ENCODE measurements around the gene RFPL3. TPM values are rescaled to one million over a fixed set of nuclear protein-coding genes. Genes with fewer than 3 reads are reported as not detected.

RFPL3 gene
- polyA plus RNA-seq, 4 donors: 0.04 TPM; not detected in 3

- DNase-seq (no peak), FAIRE-seq (no peak)
- Histone ChIP-seq H3K4me1 (ENCODE audit: control insufficient read depth in 3 of 3, insufficient read depth in 2 of 3, low read depth in 1 of 3, low read length in 2 of 3) (no peaks in the 10 kb centered on the region), H3K27me3 (ENCODE audit: control insufficient read depth in 3 of 3, insufficient read depth in 3 of 3, low read length in 3 of 3) (no peaks in the 10 kb centered on the region), H3K27ac (ENCODE audit: low read depth in 1 of 3, low read length in 2 of 3) (no peak overlapping the region), H3K36me3 (ENCODE audit: control insufficient read depth in 3 of 3, insufficient read depth in 2 of 3, low read depth in 1 of 3, low read length in 3 of 3) (no peaks in the 10 kb centered on the region), H3K9me3 (ENCODE audit: control insufficient read depth in 2 of 2, insufficient read depth in 1 of 2, low read depth in 1 of 2, low read length in 1 of 2) (no peaks in the 10 kb centered on the region), H3K4me3 (ENCODE audit: low read depth in 1 of 3, low read length in 3 of 3) (no peak overlapping the region)
- WGBS, 3 donors: 83 to 90% (median 89%) methylated on average over 10 of the region's 10 CpGs
These were observed 31.0 kb upstream of the RFPL3 start for GRCh38 chr22:32326647-32327046.

GRCh38 chr22:32327066-32327465 is 30.6 kb upstream of the RFPL3 start:
- no peaks in the 10 kb centered on the region for H3K27me3 ChIP-seq (ENCODE audit: control insufficient read depth in 3 of 3, insufficient read depth in 3 of 3, low read length in 3 of 3)
- DNase-seq (no peak), FAIRE-seq (no peak)
- no peaks in the 10 kb centered on the region for H3K9me3 ChIP-seq (ENCODE audit: control insufficient read depth in 2 of 2, insufficient read depth in 1 of 2, low read depth in 1 of 2, low read length in 1 of 2)
- no peak overlapping the region for H3K27ac ChIP-seq (ENCODE audit: low read depth in 1 of 3, low read length in 2 of 3)
- H3K36me3 ChIP-seq (ENCODE audit: control insufficient read depth in 3 of 3, insufficient read depth in 2 of 3, low read depth in 1 of 3, low read length in 3 of 3): no peaks in the 10 kb centered on the region
- WGBS, 3 donors: 57 to 65% (median 64%) methylated on average over 4 of the region's 4 CpGs
- no peaks in the 10 kb centered on the region for H3K4me1 ChIP-seq (ENCODE audit: control insufficient read depth in 3 of 3, insufficient read depth in 2 of 3, low read depth in 1 of 3, low read length in 2 of 3)
- H3K4me3 ChIP-seq (ENCODE audit: low read depth in 1 of 3, low read length in 3 of 3): no peak overlapping the region

- Histone ChIP-seq H3K4me3 (ENCODE audit: low read depth in 1 of 3, low read length in 3 of 3) (no peak overlapping the region), H3K27ac (ENCODE audit: low read depth in 1 of 3, low read length in 2 of 3) (no peak overlapping the region), H3K27me3 (ENCODE audit: control insufficient read depth in 3 of 3, insufficient read depth in 3 of 3, low read length in 3 of 3) (no peaks in the 10 kb centered on the region), H3K36me3 (ENCODE audit: control insufficient read depth in 3 of 3, insufficient read depth in 2 of 3, low read depth in 1 of 3, low read length in 3 of 3) (no peaks in the 10 kb centered on the region), H3K9me3 (ENCODE audit: control insufficient read depth in 2 of 2, insufficient read depth in 1 of 2, low read depth in 1 of 2, low read length in 1 of 2) (no peaks in the 10 kb centered on the region), H3K4me1 (ENCODE audit: control insufficient read depth in 3 of 3, insufficient read depth in 2 of 3, low read depth in 1 of 3, low read length in 2 of 3) (no peaks in the 10 kb centered on the region)
- 72 to 79% (median 76%) methylated on average over 8 to 10 of the region's 10 CpGs for WGBS, 3 donors
- DNase-seq (no peak), FAIRE-seq (no peak)
These were observed 30.0 kb upstream of the RFPL3 start for GRCh38 chr22:32327596-32328171.

- 78 to 83% (median 82%) methylated on average over 8 of the region's 8 CpGs for WGBS, 3 donors
- no peak for FAIRE-seq
- no peaks in the 10 kb centered on the region for H3K4me1 ChIP-seq (ENCODE audit: control insufficient read depth in 3 of 3, insufficient read depth in 2 of 3, low read depth in 1 of 3, low read length in 2 of 3)
- no peak overlapping the region for H3K27ac ChIP-seq (ENCODE audit: low read depth in 1 of 3, low read length in 2 of 3)
- no peak for DNase-seq
- no peaks in the 10 kb centered on the region for H3K36me3 ChIP-seq (ENCODE audit: control insufficient read depth in 3 of 3, insufficient read depth in 2 of 3, low read depth in 1 of 3, low read length in 3 of 3)
- no peak overlapping the region for H3K4me3 ChIP-seq (ENCODE audit: low read depth in 1 of 3, low read length in 3 of 3)
- no peaks in the 10 kb centered on the region for H3K9me3 ChIP-seq (ENCODE audit: control insufficient read depth in 2 of 2, insufficient read depth in 1 of 2, low read depth in 1 of 2, low read length in 1 of 2)
- no peaks in the 10 kb centered on the region for H3K27me3 ChIP-seq (ENCODE audit: control insufficient read depth in 3 of 3, insufficient read depth in 3 of 3, low read length in 3 of 3)
These were observed 29.1 kb upstream of the RFPL3 start for GRCh38 chr22:32328306-32329201.

GRCh38 chr22:32329202-32329645 is 28.4 kb upstream of the RFPL3 start:
- Histone ChIP-seq H3K9me3 (ENCODE audit: control insufficient read depth in 2 of 2, insufficient read depth in 1 of 2, low read depth in 1 of 2, low read length in 1 of 2) (no peaks in the 10 kb centered on the region), H3K36me3 (ENCODE audit: control insufficient read depth in 3 of 3, insufficient read depth in 2 of 3, low read depth in 1 of 3, low read length in 3 of 3) (no peaks in the 10 kb centered on the region), H3K27me3 (ENCODE audit: control insufficient read depth in 3 of 3, insufficient read depth in 3 of 3, low read length in 3 of 3) (no peaks in the 10 kb centered on the region), H3K27ac (ENCODE audit: low read depth in 1 of 3, low read length in 2 of 3) (no peak overlapping the region), H3K4me1 (ENCODE audit: control insufficient read depth in 3 of 3, insufficient read depth in 2 of 3, low read depth in 1 of 3, low read length in 2 of 3) (no peaks in the 10 kb centered on the region), H3K4me3 (ENCODE audit: low read depth in 1 of 3, low read length in 3 of 3) (no peak overlapping the region)
- DNase-seq: no peak
- WGBS, 3 donors: 79 to 90% (median 88%) methylated on average over 8 of the region's 8 CpGs
- no peak for FAIRE-seq

GRCh38 chr22:32331236-32331917 is 26.3 kb upstream of the RFPL3 start:
- Histone ChIP-seq H3K9me3 (ENCODE audit: control insufficient read depth in 2 of 2, insufficient read depth in 1 of 2, low read depth in 1 of 2, low read length in 1 of 2) (no peaks in the 10 kb centered on the region), H3K27me3 (ENCODE audit: control insufficient read depth in 3 of 3, insufficient read depth in 3 of 3, low read length in 3 of 3) (no peaks in the 10 kb centered on the region), H3K36me3 (ENCODE audit: control insufficient read depth in 3 of 3, insufficient read depth in 2 of 3, low read depth in 1 of 3, low read length in 3 of 3) (no peaks in the 10 kb centered on the region), H3K27ac (ENCODE audit: low read depth in 1 of 3, low read length in 2 of 3) (peak overlapping the region in 1 of 3 donors; percentile 43), H3K4me3 (ENCODE audit: low read depth in 1 of 3, low read length in 3 of 3) (no peak overlapping the region), H3K4me1 (ENCODE audit: control insufficient read depth in 3 of 3, insufficient read depth in 2 of 3, low read depth in 1 of 3, low read length in 2 of 3) (no peaks in the 10 kb centered on the region)
- no peak for DNase-seq
- FAIRE-seq: no peak
- 79 to 86% (median 79%) methylated on average over 27 to 28 of the region's 28 CpGs for WGBS, 3 donors

GRCh38 chr22:32331918-32332725 is 25.5 kb upstream of the RFPL3 start:
- Histone ChIP-seq H3K36me3 (ENCODE audit: control insufficient read depth in 3 of 3, insufficient read depth in 2 of 3, low read depth in 1 of 3, low read length in 3 of 3) (no peaks in the 10 kb centered on the region), H3K27me3 (ENCODE audit: control insufficient read depth in 3 of 3, insufficient read depth in 3 of 3, low read length in 3 of 3) (no peaks in the 10 kb centered on the region), H3K9me3 (ENCODE audit: control insufficient read depth in 2 of 2, insufficient read depth in 1 of 2, low read depth in 1 of 2, low read length in 1 of 2) (no peaks in the 10 kb centered on the region), H3K4me3 (ENCODE audit: low read depth in 1 of 3, low read length in 3 of 3) (no peak overlapping the region), H3K27ac (ENCODE audit: low read depth in 1 of 3, low read length in 2 of 3) (no peak overlapping the region), H3K4me1 (ENCODE audit: control insufficient read depth in 3 of 3, insufficient read depth in 2 of 3, low read depth in 1 of 3, low read length in 2 of 3) (no peaks in the 10 kb centered on the region)
- WGBS, 3 donors: 70 to 77% (median 73%) methylated on average over 14 to 15 of the region's 15 CpGs
- FAIRE-seq: no peak
- no peak for DNase-seq
